ENCODE results near the gene MRPS26. TPM values are rescaled to one million over a fixed set of nuclear protein-coding genes. Genes with fewer than 3 reads are reported as not detected.

Gene MRPS26
- total and polyA plus RNA-seq, 8 donors = 4.5 to 102 (median 56.6) TPM

DNA sequence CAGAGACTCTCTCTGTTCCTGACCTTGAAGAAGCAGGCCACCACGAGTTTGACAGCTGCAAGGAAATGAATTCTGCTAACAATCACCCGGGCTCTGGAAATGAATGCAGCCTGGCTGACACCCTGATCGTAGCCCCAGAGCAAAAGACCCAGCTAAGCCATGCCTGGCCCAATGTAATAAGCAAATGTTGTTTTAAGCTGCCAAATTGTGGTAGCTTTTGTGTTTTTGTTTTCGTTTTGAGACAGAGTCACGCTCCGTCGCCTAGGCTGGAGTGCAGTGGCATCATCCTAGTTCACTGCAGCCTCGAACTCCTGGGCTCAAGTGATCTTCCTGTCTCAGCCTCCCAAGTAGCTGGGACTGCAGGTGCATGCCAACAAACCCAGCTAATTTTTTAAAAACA lies 22.2 kb downstream of the MRPS26 start:
- peaks cover 5 to 28% (median 21%) of the 10 kb centered on the region in 3 donors for H3K27me3 ChIP-seq
- no peaks in the 10 kb centered on the region for H3K9me3 ChIP-seq
- H3K4me1 ChIP-seq = peaks cover 10 to 16% (median 14%) of the 10 kb centered on the region in 4 donors
- DNase-seq = no peak
- H3K4me3 ChIP-seq = no peak overlapping the region
- TF ChIP-seq POLR2AphosphoS5 (IDR thresholded peaks at IDR 0.05) (no peak), EP300 (IDR thresholded peaks at IDR 0.05) (no peak), CTCF (IDR thresholded peaks at IDR 0.05) (no peak), POLR2A (IDR thresholded peaks at IDR 0.05) (no peak)
- WGBS, 5 donors = 51 to 67% (median 66%) methylated on average over 8 of the region's 8 CpGs
- intact Hi-C loops (cut with DNase I; ENCODE audit: low total_unique reads) = no loop called here
- H3K27ac ChIP-seq = no peak overlapping the region
- H3K36me3 ChIP-seq = no peaks in the 10 kb centered on the region

DNA sequence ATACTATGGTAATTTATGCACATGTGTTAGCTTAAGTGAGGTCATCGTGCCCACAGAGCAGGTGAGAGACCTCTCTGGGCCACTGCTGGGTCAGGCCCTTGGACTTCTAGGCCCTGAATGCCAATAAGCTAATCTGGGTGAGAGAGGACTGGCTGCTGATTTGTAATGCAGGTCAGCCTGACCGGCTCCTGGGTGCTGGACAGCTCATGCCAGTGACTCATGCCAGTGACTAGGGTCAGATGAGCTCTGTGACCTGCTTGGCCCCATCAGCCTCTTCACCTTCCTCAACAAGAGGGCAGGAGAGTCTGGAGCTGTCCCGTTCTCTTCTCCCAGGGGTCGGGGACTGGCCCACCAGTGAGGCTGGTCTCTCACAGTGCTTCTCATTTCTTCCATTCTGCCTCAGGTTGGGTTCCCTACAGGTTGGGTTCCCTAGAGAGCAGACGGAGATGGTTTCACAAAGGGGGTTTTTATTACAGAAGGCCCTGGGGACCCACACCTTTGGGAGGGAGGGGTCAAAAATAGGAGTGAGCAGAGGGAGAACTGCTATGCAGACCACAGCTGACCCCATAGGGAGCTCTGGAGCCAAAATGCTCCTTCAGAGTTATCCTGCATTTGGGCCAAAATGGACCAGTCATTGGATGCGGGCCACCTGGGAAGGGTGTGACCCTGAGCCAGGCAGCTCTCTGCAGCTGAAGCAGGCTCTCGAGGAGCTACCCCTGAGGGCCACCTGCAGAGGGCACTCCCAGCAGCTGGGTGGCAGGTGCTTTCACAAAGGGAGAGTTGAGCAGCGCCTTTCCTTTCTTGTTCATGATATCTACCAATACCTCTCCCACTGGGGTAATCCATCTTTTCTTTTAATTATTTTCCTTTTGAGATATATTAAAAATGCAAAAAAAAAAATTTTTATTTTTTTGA lies 23.4 kb downstream of the MRPS26 start:
- peaks cover 5 to 35% (median 21%) of the 10 kb centered on the region in 3 donors for H3K27me3 ChIP-seq
- H3K27ac ChIP-seq = no peak overlapping the region
- H3K4me1 ChIP-seq = peaks cover 10 to 16% (median 14%) of the 10 kb centered on the region in 4 donors
- peak in 1 of 7 experiments; percentile 16 for TF ChIP-seq CTCF (IDR thresholded peaks at IDR 0.05)
- TF ChIP-seq POLR2AphosphoS5 (IDR thresholded peaks at IDR 0.05) = no peak
- WGBS, 5 donors = 66 to 85% (median 75%) methylated on average over 8 of the region's 8 CpGs
- peak in 1 of 2 donors; percentile 38 for DNase-seq
- intact Hi-C loops (cut with DNase I; ENCODE audit: low total_unique reads) = no loop called here
- H3K9me3 ChIP-seq = no peaks in the 10 kb centered on the region
- H3K4me3 ChIP-seq = no peak overlapping the region
- no peaks in the 10 kb centered on the region for H3K36me3 ChIP-seq

DNA sequence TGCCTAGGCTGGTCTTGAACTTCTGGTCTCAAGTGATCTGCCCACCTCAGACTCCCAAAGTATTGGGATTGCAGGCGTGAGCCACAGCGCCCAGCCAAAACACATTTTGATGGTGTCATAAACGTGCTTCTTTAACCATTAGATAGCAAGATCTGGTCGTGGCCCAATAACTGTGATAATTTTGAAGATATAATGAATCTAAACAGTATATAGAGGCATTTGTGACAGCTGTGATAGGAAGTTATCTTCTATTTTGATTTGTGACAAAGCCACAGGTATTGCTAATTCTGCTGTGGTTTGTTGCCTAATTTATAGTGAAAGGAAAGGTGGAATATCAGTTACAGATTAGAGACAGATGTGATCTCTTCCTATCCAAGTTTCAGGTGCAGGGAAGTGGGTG lies 24.9 kb downstream of the MRPS26 start:
- H3K27ac ChIP-seq = no peak overlapping the region
- TF ChIP-seq POLR2AphosphoS5 (IDR thresholded peaks at IDR 0.05) = no peak
- no peak for TF ChIP-seq CTCF (IDR thresholded peaks at IDR 0.05)
- WGBS, 5 donors = 72 to 81% (median 77%) methylated on average over 4 of the region's 4 CpGs

DNA sequence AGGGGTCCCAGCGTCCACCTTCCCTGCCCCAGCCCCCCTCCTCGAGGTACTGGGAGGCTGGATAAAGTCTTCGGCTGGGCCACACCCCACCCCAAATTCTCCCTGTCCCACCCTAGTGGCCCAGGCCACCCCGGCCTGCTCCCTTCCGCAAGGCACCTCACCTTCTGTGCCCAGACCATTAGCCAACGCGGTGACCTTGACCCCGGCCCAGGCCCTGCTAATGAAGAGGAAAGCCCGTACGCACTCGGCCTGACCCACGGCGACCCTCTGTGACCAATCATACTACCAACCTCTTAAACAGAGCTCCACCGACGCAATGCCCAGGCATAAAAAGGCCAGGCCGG lies 25.4 kb downstream of the MRPS26 start:
- Histone ChIP-seq H3K4me1 (peaks cover 10 to 16% (median 14%) of the 10 kb centered on the region in 4 donors), H3K27ac (no peak overlapping the region), H3K36me3 (no peaks in the 10 kb centered on the region), H3K27me3 (peaks cover 5 to 40% (median 21%) of the 10 kb centered on the region in 3 donors), H3K4me3 (peak overlapping the region; percentile 48 to 60 (median 52)), H3K9me3 (no peaks in the 10 kb centered on the region)
- TF ChIP-seq CTCF (IDR thresholded peaks at IDR 0.05) = no peak
- no peak for TF ChIP-seq POLR2AphosphoS5 (IDR thresholded peaks at IDR 0.05)
- TF ChIP-seq POLR2A (IDR thresholded peaks at IDR 0.05) = no peak
- TF ChIP-seq EP300 (IDR thresholded peaks at IDR 0.05) = no peak
- WGBS, 5 donors = 75 to 87% (median 85%) methylated on average over 14 to 16 of the region's 16 CpGs
- intact Hi-C loops (cut with DNase I; ENCODE audit: low total_unique reads) = no loop called here
- no peak for DNase-seq

More for the DNA sequence above, 24.9 kb downstream of the MRPS26 start:
- Histone ChIP-seq H3K4me3 (no peak overlapping the region), H3K27me3 (peaks cover 5 to 35% (median 21%) of the 10 kb centered on the region in 3 donors), H3K36me3 (no peaks in the 10 kb centered on the region), H3K4me1 (peaks cover 10 to 16% (median 14%) of the 10 kb centered on the region in 4 donors), H3K9me3 (no peaks in the 10 kb centered on the region)
- no peak for DNase-seq
- intact Hi-C loops (cut with DNase I; ENCODE audit: low total_unique reads) = no loop called here

Measured in stomach (tissue), 9 donors.